Nephron progenitor cell (in vitro differentiated cells): ENCODE data around the gene PRKACA.

Experiments used
- DNase-seq: peaks from one replicate; pipeline ENCODE4 v3.0.0; 2021
- H3K27ac Mint-ChIP-seq: 2 replicates; pipeline ENCODE4 v1.8.0; 2021; ENCODE audit warnings: mild to moderate bottlenecking, moderate library complexity, mixed read lengths
- H3K27me3 Mint-ChIP-seq: 2 replicates; pipeline ENCODE4 v1.8.0; 2021; ENCODE audit warnings: mild to moderate bottlenecking, low read depth, mixed read lengths; ENCODE audit not compliant: poor library complexity
- H3K36me3 Mint-ChIP-seq: 2 replicates; pipeline ENCODE4 v1.8.0; 2021; ENCODE audit warnings: low read depth, mixed read lengths
- H3K4me1 Mint-ChIP-seq: 2 replicates; pipeline ENCODE4 v1.8.0; 2021; ENCODE audit warnings: mixed read lengths
- H3K4me3 Mint-ChIP-seq: 2 replicates; pipeline ENCODE4 v1.8.0; 2021; ENCODE audit warnings: mild to moderate bottlenecking, moderate library complexity, mixed read lengths
- H3K9me3 Mint-ChIP-seq: 2 replicates; pipeline ENCODE4 v1.8.0; 2021; ENCODE audit warnings: mild to moderate bottlenecking, moderate library complexity, mixed read lengths
- TF ChIP-seq, protein P1 (sequence below): fragments of 200-600 bp; sonication (generic); IDR thresholded peaks from 2 replicates; pipeline ENCODE4 v1.5.0; 2021; ENCODE audit warnings: antibody characterized with exemption

PRKACA gene

DNA sequence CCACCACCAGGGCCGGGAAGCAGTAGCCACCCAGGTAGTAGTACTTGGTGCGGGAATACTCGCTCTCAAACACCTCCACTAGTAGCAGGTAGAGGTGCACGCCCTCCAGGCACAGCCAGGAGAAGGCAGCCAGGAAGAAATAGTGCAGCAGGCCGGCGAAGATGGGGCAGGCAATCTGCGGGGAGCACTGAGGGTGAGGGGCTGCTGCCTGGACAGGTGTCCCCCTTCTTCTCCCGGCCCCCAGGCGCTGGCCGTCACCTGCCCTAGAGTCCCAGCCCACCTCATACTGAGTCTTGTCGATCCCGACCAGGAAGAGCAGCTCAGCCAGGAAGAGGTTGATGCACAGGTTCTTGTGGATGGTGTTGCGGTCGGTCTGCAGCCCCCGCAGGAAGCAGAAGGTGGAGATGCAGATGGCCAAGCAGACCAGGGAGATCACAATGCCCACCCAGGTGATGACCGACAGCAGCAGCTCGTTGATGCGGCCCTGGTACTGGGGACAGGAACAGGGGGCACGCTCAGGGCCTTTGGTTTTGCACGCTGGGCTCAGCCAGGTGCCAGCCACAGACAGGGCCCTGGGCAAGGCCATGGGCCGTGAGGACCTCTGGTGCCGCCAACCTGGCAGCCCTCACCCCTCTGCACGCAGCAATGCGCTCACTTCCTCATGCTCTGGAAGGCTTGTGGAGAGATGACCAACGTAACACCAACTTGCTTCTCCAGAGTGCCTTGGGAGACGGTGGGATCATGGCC is 39.6 kb upstream of the PRKACA start:
- TF ChIP-seq, protein P1, sequence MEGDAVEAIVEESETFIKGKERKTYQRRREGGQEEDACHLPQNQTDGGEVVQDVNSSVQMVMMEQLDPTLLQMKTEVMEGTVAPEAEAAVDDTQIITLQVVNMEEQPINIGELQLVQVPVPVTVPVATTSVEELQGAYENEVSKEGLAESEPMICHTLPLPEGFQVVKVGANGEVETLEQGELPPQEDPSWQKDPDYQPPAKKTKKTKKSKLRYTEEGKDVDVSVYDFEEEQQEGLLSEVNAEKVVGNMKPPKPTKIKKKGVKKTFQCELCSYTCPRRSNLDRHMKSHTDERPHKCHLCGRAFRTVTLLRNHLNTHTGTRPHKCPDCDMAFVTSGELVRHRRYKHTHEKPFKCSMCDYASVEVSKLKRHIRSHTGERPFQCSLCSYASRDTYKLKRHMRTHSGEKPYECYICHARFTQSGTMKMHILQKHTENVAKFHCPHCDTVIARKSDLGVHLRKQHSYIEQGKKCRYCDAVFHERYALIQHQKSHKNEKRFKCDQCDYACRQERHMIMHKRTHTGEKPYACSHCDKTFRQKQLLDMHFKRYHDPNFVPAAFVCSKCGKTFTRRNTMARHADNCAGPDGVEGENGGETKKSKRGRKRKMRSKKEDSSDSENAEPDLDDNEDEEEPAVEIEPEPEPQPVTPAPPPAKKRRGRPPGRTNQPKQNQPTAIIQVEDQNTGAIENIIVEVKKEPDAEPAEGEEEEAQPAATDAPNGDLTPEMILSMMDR = no peak
- Mint-ChIP-seq H3K9me3 (no peaks in the 10 kb centered on the region), H3K4me1 (peaks cover 5% of the 10 kb centered on the region), H3K27ac (no peak overlapping the region), H3K27me3 (peaks cover 3% of the 10 kb centered on the region), H3K4me3 (no peak overlapping the region), H3K36me3 (peaks cover 32% of the 10 kb centered on the region)
- DNase-seq = no peak

DNA sequence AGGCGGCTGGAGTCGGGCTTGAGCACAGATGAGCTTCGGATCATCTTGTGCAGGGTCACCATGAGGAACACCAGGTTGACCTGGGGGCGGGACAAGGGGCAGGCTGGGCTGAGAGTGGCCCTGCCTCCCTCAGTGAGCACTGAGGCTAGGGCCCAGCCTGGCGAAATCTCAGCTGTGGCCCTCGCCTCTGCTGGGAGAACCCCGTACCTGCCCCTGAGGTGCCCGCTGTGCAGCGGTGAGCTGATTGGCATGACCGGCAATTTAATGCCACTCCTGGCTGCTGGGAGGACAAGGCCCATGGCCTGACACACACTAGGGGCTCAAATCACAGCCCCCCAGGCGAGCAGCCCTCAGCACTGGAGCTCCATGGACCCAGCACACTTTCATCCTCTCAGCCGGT is 38.6 kb upstream of the PRKACA start:
- TF ChIP-seq, protein P1 = no peak
- Mint-ChIP-seq H3K4me3 (no peak overlapping the region), H3K9me3 (no peaks in the 10 kb centered on the region), H3K36me3 (peaks cover 36% of the 10 kb centered on the region), H3K27ac (no peak overlapping the region), H3K4me1 (peaks cover 5% of the 10 kb centered on the region), H3K27me3 (peaks cover 3% of the 10 kb centered on the region)
- no peak for DNase-seq

DNA sequence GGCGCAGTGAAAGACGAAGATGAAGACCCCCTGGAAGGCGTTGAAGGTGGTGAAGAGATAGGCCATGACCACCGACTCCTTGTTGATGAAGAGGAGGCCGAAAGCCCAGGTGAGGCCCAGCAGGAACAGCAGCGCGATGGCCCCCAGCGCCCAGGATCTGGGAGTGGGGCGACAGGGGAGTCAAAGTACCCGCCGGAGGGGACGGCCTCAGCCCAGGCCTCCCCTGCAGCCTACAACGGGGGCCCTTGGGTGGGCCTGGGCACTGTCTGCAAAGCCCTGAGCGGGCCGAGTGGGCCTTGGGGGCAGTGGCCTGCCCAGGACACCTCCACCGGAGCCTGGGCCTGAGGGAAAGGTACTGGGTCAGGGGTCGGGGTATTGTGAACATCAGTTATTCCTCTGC is 37.8 kb upstream of the PRKACA start:
- Mint-ChIP-seq H3K27me3 (peaks cover 3% of the 10 kb centered on the region), H3K4me3 (no peak overlapping the region), H3K27ac (no peak overlapping the region), H3K4me1 (peaks cover 6% of the 10 kb centered on the region), H3K9me3 (no peaks in the 10 kb centered on the region), H3K36me3 (peaks cover 36% of the 10 kb centered on the region)
- TF ChIP-seq, protein P1 = no peak
- no peak for DNase-seq

DNA sequence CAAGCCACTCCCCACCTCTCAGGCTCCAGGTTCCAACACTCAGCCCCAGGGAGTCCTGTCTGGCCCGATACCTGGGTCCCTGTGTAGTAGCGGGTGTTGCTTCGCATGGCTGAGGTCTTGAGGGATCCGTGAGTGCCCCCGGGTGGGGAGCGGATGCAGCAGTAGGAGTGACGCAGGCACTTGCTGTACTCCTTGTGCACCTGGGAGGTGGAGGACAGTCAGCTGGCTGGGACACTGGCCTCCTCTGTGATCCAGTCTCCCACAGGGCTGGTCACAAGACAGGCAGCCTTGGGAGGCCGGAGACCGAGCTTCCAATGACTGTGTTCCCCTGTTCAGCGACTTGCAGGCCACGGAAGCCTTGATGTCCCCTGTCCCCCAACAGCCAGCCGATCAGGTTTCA is 35.2 kb upstream of the PRKACA start:
- H3K4me3 Mint-ChIP-seq = no peak overlapping the region
- no peaks in the 10 kb centered on the region for H3K9me3 Mint-ChIP-seq
- no peak for DNase-seq
- H3K36me3 Mint-ChIP-seq = peaks cover 32% of the 10 kb centered on the region
- peak overlapping the region; percentile 21 for H3K27ac Mint-ChIP-seq
- TF ChIP-seq, protein P1 = no peak
- peaks cover 33% of the 10 kb centered on the region for H3K4me1 Mint-ChIP-seq
- peaks cover 3% of the 10 kb centered on the region for H3K27me3 Mint-ChIP-seq

DNA sequence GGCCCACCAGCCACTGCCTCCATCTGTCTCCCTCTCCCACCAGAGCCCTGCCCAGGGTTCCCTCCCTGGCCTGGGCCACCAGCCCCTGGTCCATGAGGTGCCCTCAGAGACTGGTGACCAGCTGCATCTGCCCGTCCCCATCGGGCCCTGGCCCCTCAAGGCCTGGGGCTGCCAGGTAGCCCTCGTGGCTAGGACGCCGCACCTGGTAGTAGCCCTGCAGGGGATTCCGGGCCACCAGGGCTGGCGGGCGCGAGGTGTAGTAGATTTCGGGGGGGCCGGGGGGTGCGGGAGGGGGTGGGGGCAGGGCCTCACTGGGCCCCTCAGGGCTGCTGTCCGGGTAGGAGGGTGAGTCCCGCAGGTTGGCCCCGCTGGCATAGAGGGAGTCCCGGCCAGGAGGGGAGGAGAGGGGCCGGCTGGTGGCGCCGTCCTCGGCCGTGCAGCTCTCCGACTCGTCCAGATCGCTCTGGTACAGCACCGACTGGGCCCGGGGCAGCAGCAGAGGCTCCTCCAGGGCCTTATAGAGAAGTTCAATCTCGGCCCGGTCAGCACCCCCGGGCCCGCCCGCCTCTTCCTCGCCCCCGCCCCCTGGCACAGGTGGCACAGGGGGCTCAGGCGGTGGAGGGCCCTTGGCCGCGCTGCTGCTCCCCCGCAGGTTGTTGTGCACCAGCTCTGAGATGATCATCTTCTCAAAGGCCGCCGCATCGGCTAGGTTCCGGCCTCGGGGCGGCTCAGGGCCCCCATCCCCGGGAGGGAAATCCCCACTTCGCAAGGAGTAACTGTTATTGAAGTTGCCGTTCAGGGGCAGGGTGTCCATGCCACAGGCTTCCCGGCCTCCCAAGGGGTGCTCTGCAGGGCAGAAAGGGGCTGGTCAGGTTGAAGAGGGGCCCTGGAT is 33.5 kb upstream of the PRKACA start:
- H3K36me3 Mint-ChIP-seq = peaks cover 23% of the 10 kb centered on the region
- TF ChIP-seq, protein P1 = no peak
- H3K9me3 Mint-ChIP-seq = no peaks in the 10 kb centered on the region
- no peak for DNase-seq
- peaks cover 45% of the 10 kb centered on the region for H3K4me1 Mint-ChIP-seq
- peaks cover 8% of the 10 kb centered on the region for H3K27me3 Mint-ChIP-seq
- H3K4me3 Mint-ChIP-seq = no peak overlapping the region
- H3K27ac Mint-ChIP-seq = no peak overlapping the region
